ENCODE results near the gene CAT. TPM values are rescaled to one million over a fixed set of nuclear protein-coding genes. Genes with fewer than 3 reads are reported as not detected.

Gene CAT
- total RNA-seq, 1 donor: 62.6 TPM

DNA sequence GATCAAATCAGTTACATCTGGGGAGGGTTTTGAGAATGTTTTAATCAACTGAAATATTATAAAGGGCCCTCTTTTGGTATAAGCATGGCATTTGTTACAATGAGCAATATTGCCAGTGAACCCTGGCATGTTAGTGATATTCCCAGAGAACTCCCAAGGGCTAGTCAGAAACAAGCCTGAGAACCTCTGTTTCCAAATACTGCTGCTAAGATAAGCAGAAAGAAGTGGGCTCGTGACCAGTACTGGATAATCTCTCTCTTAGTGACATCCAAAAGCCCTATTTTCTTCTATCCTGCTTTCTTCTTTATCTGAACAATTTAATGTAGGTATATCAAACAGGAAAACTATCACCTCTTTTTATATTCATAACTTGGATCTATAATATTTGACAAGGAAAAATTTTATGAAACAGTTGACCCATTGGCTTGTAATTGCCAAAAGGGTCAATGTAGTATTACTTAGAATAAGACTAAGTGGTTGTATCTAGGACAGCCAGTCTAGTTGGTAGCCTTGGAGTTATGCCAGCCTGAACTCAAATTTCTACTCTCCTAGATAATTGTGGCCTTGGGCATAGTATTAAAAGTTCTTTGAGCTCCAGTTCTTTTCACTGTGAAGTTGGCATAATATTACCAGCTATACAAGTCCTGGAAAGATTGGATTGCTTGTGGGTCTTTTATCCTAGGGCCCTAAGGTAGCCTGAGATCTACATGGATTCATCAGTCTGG is 15.7 kb downstream of the CAT start:
- no peaks in the 10 kb centered on the region for H4K20me1 ChIP-seq (ENCODE audit: insufficient read depth, low read length)
- H3K36me3 ChIP-seq (ENCODE audit: insufficient read depth, low read length): peaks cover 74% of the 10 kb centered on the region
- TF ChIP-seq, protein P1, sequence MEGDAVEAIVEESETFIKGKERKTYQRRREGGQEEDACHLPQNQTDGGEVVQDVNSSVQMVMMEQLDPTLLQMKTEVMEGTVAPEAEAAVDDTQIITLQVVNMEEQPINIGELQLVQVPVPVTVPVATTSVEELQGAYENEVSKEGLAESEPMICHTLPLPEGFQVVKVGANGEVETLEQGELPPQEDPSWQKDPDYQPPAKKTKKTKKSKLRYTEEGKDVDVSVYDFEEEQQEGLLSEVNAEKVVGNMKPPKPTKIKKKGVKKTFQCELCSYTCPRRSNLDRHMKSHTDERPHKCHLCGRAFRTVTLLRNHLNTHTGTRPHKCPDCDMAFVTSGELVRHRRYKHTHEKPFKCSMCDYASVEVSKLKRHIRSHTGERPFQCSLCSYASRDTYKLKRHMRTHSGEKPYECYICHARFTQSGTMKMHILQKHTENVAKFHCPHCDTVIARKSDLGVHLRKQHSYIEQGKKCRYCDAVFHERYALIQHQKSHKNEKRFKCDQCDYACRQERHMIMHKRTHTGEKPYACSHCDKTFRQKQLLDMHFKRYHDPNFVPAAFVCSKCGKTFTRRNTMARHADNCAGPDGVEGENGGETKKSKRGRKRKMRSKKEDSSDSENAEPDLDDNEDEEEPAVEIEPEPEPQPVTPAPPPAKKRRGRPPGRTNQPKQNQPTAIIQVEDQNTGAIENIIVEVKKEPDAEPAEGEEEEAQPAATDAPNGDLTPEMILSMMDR (IDR thresholded peaks at IDR 0.05; ENCODE audit: extremely low read depth, low read depth, low read length): no peak
- no peaks in the 10 kb centered on the region for H3K79me2 ChIP-seq (ENCODE audit: insufficient read depth, low read length)
- H2AFZ ChIP-seq (ENCODE audit: low read length): no peak overlapping the region
- no peaks in the 10 kb centered on the region for H3K4me1 ChIP-seq (ENCODE audit: insufficient read depth, low read length)
- H3K4me2 ChIP-seq (ENCODE audit: insufficient read depth, low read length): no peak overlapping the region
- no peak for DNase-seq (ENCODE audit: insufficient read length, low spot score, missing footprints)
- H3K27ac ChIP-seq (ENCODE audit: low read depth, low read length): no peak overlapping the region
- no peaks in the 10 kb centered on the region for H3K27me3 ChIP-seq (ENCODE audit: insufficient read depth, low read length)
- H3K9me3 ChIP-seq (ENCODE audit: low read depth, low read length): no peaks in the 10 kb centered on the region
- no peak overlapping the region for H3K4me3 ChIP-seq (ENCODE audit: insufficient read depth, low read length)

DNA sequence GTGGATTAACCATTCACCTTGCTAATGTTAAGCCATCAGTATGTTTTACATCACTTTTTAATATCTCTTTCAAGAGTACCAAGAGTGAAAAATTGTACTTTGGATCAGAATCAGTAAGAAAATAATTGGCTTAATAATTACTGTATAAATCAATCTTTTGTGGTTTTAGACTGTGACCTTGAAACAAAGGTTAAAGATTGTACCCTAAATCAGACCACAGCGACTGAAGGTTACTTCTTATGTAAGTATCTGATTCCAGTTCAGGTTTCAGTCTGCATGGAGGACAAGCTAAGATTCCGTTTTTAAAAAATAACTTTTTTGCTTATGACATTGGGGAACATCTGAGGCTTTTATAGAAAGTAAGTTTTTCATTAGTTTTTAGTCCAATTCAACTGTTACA is 18.9 kb downstream of the CAT start:
- peaks cover 73% of the 10 kb centered on the region for H3K36me3 ChIP-seq (ENCODE audit: insufficient read depth, low read length)

DNA sequence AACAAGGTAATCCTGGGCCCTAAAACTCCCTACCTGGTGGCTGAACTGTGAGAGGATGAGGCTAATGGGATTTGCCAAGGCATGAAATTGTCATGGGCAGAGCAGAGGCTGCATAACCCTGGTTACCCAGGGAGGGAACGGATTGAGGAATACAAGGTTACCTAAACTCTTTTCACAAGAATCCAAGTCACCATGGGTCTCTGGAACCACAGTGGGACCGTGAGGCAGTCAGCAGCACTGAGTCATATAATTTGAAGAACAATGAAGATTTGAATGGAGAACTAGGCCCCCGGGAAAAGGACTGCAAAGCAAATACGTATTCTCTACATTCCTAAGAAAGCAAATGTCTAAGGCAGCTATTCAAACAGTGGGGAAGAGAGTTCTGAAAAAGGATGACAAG is 19.8 kb downstream of the CAT start:
- H2AFZ ChIP-seq (ENCODE audit: low read length): no peak overlapping the region
- H3K79me2 ChIP-seq (ENCODE audit: insufficient read depth, low read length): no peaks in the 10 kb centered on the region
- H3K9me3 ChIP-seq (ENCODE audit: low read depth, low read length): no peaks in the 10 kb centered on the region
- TF ChIP-seq, protein P1 (IDR thresholded peaks at IDR 0.05; ENCODE audit: extremely low read depth, low read depth, low read length): no peak
- peaks cover 69% of the 10 kb centered on the region for H3K36me3 ChIP-seq (ENCODE audit: insufficient read depth, low read length)
- no peak overlapping the region for H3K4me3 ChIP-seq (ENCODE audit: insufficient read depth, low read length)
- no peak overlapping the region for H3K4me2 ChIP-seq (ENCODE audit: insufficient read depth, low read length)
- no peaks in the 10 kb centered on the region for H3K4me1 ChIP-seq (ENCODE audit: insufficient read depth, low read length)
- H3K27ac ChIP-seq (ENCODE audit: low read depth, low read length): peak overlapping the region; percentile 17
- H4K20me1 ChIP-seq (ENCODE audit: insufficient read depth, low read length): peaks cover 4% of the 10 kb centered on the region
- no peak for DNase-seq (ENCODE audit: insufficient read length, low spot score, missing footprints)
- H3K27me3 ChIP-seq (ENCODE audit: insufficient read depth, low read length): no peaks in the 10 kb centered on the region

More for the DNA sequence above, 18.9 kb downstream of the CAT start:
- Histone ChIP-seq H3K27me3 (ENCODE audit: insufficient read depth, low read length) (no peaks in the 10 kb centered on the region), H2AFZ (ENCODE audit: low read length) (no peak overlapping the region), H3K4me2 (ENCODE audit: insufficient read depth, low read length) (no peak overlapping the region), H3K9me3 (ENCODE audit: low read depth, low read length) (no peaks in the 10 kb centered on the region), H3K4me3 (ENCODE audit: insufficient read depth, low read length) (no peak overlapping the region), H3K79me2 (ENCODE audit: insufficient read depth, low read length) (no peaks in the 10 kb centered on the region), H3K27ac (ENCODE audit: low read depth, low read length) (no peak overlapping the region), H4K20me1 (ENCODE audit: insufficient read depth, low read length) (peaks cover 4% of the 10 kb centered on the region), H3K4me1 (ENCODE audit: insufficient read depth, low read length) (no peaks in the 10 kb centered on the region)
- TF ChIP-seq, protein P1 (IDR thresholded peaks at IDR 0.05; ENCODE audit: extremely low read depth, low read depth, low read length): no peak
- no peak for DNase-seq (ENCODE audit: insufficient read length, low spot score, missing footprints)

DNA sequence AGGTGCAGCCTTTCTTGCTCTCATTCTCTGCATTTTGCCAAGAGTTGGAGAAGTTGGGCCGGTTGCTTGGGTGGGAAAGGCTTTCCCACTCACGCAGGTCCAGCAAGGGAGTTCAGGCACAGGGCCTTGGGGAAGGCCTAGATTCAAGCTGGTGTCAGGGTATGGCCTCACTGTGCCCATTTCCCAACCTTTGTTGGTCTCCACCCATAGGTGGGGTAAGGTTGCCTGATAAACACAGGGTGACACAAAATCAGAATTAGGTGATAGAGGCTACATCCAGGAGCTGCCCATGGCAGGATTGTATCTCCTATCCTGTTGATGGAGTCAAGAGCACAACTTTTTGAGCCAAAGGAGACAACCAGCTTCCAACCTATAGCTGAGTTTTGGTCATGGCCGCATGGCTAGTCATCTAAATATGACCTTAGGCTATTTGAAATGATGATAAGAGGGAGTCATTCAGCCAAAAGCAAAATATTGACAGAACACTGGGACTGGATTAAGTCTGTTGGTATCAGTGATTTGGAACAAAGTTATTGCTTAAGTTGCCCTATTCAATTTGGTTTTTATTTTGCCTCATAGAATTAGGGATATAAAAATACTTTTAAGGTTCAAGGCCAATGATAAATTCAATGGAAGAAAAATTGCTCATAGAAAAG is 20.9 kb downstream of the CAT start:
- no peak for DNase-seq (ENCODE audit: insufficient read length, low spot score, missing footprints)
- peaks cover 4% of the 10 kb centered on the region for H4K20me1 ChIP-seq (ENCODE audit: insufficient read depth, low read length)
- H2AFZ ChIP-seq (ENCODE audit: low read length): no peak overlapping the region
- H3K27ac ChIP-seq (ENCODE audit: low read depth, low read length): no peak overlapping the region
- TF ChIP-seq, protein P1 (IDR thresholded peaks at IDR 0.05; ENCODE audit: extremely low read depth, low read depth, low read length): no peak
- H3K4me1 ChIP-seq (ENCODE audit: insufficient read depth, low read length): no peaks in the 10 kb centered on the region
- no peaks in the 10 kb centered on the region for H3K79me2 ChIP-seq (ENCODE audit: insufficient read depth, low read length)
- H3K27me3 ChIP-seq (ENCODE audit: insufficient read depth, low read length): no peaks in the 10 kb centered on the region
- no peak overlapping the region for H3K4me3 ChIP-seq (ENCODE audit: insufficient read depth, low read length)
- H3K4me2 ChIP-seq (ENCODE audit: insufficient read depth, low read length): no peak overlapping the region
- H3K36me3 ChIP-seq (ENCODE audit: insufficient read depth, low read length): peaks cover 70% of the 10 kb centered on the region
- no peaks in the 10 kb centered on the region for H3K9me3 ChIP-seq (ENCODE audit: low read depth, low read length)

Data from osteoblast (primary cell).